RCC 7860 (cell line): ENCODE data around the gene DHX40.
"Not testable (repeated sequence)": the region's sequence is repeated elsewhere in the genome, so short reads cannot be mapped to it uniquely, and the experiment has no call there.

Experiments used
- DNase-seq: peaks from one replicate; pipeline ENCODE4 v3.0.0-alpha.2; 2015; ENCODE audit warnings: low spot score
- FAIRE-seq: peaks from 2 replicates; lab custom pipeline; 2012; peaks lifted over from hg19 to GRCh38; lab: Jason Lieb, UNC

Gene DHX40

DNA sequence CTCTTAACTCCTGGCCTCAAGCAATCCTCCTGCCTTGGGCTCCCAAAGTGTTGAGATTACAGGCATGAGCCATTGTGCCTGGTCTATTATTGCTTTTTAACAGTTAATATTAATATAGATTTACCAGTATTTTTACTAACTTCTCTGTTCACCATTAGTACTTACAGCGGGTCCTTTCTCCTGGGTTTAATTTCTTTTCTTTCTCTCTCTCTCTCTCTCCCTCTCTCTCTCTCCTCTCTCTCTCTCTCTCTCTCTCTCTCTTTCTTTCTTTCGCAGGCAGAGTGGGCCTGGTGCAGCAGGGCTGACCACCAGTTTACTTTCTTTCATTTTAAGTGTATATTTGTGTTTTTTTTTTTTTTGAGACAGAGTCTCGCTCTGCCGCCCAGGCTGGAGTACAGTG, 14.7 kb upstream of the DHX40 start:
- DNase-seq (no peak), FAIRE-seq (no peak)

DNA sequence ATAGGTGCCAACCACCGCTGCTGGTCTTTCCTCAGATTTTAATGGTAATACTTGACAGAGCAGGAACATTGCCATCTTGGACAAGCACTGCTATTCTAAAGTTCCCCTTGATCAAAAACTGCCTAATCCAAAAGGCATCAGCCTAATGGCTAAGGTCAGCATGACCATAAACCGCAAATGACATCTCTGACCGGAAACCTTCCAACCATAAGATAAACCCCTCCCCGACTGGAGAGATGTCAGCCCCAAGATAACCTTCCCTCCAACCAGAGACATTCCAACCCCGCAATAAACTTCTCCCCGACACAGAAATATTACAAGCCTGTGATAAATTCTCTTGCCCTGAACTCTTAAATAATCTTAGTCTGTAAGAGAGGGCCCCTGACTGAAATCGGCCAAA, 7.4 kb upstream of the DHX40 start:
- FAIRE-seq (peak; percentile 92), DNase-seq (peak; percentile 73)

DNA sequence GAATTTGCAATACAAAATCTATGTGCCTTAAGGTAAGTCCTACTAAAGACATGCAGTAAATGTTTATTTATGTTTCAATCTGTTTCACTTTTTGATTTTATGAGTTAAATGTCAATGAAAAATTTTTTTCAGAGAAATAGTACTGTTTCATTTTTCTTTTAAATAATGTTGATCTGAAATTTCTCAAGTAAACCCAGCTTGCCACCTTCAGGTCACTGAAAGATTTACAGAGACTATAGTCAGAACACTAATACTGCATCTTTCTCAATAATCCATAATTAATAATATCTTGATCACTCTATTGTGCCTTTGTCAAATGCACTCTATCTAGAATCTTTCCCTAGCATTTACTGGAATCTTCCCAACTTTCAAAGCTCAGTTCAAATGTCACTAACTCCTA, 6.5 kb upstream of the DHX40 start:
- FAIRE-seq (peak; percentile 54), DNase-seq (no peak)

DNA sequence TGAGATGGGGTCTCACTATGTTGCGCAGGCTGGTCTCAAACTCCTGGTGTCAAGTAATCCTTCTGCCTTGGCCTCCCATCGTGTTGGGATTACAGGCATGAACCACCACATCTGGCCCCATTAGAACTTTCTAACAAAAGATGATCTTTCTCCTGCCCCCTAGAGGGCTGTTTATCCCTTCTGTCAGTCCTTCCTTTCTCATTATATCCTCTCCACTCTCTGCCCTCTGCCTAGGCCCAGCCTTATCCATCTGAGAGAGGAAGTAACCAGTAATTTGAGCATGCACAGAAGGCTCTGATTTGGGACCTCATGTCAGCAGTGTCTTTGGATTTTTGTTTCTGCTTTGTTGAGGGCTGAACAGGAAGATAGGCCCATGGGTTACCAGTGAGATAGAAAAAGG, 4.4 kb upstream of the DHX40 start:
- DNase-seq = no peak
- no peak for FAIRE-seq

DNA sequence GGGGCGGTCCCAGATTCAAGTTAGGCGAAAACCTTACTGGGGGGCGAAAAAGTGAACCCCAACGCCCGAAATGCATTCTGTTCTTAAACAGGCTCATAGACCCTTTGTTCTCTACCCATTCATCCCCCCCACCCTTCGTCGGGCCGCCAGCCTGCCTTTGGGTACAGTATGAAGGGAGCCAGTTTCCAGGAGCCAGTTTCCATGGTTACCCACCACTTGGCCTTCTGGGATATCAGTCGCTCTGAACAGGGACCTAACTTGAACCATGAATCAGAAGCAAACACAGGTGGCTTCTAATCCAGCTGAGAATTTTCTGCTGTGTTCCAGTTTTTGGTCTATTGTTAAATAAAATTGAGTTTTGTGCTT, 532 bp downstream of the DHX40 start:
- no peak for FAIRE-seq

DNA sequence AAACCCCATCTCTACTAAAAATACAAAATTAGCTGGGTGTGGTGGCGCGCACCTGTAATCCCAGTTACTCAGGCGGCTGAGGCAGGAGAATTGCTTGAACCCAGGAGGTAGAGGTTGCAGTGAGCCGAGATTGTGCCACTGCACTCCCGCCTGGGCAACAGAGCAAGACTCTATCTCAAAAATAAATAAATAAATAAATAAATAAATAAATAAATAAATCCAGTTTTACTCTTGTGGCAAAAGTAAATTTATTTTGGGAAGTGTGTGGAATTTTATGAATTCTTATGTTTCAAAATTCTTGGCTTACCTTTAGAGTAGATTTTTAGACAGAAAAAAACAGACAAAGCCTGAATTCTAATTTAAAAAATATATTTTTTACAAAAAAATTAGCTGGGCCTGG, 3.7 kb downstream of the DHX40 start:
- not testable (repeated sequence) for FAIRE-seq, DNase-seq

More for the DNA sequence above, 532 bp downstream of the DHX40 start:
- peak; percentile 68 for DNase-seq

DNA sequence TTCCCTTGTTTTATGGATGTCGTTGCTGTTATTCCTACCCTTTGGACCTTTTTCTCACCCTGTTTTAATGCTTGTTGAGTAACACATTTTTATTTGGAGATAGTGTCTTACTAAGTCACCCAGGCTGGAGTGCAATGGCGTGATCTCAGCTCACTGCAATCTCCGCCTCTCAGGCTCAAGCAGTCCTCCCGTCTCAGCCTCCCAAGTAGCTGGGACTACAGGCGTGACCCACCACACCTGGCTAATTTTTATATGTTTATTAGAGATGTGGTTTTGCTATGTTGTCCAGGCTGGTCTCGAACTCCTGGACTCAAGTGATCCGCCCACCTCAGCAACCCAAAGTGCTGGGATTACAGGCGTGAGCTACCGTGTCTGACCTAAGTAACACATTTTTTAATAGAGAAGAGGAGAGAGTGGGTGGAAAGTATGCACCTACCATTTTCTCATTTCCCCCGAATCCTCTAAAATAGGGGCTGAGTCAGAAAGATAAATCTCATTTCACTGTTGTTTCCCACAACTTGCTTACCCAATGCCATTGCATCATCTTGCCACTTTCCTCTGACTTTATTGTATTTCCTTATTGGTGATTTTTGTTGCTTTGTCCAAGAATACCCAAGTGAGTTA, 7.0 kb downstream of the DHX40 start:
- no peak for FAIRE-seq
- DNase-seq = no peak

DNA sequence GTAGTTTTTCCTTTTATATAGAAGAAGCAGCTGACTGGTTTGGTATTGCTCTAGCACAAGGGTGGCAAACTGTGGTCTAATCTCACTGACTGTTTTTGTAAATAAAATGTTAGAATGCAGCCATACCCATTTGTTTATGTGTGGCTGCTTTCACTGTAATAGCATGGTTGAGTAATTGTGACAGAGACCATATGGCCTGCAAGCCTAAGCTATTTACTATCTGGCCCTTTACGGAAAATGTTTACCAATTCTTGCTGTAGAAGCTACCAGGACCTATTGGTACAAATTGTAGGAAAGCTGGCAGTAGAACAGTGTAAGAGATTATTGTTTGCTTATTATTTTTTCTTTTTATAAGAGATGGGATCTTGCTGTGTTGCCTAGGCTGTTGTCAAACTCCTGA, 18.8 kb downstream of the DHX40 start:
- not testable (repeated sequence) for FAIRE-seq, DNase-seq

DNA sequence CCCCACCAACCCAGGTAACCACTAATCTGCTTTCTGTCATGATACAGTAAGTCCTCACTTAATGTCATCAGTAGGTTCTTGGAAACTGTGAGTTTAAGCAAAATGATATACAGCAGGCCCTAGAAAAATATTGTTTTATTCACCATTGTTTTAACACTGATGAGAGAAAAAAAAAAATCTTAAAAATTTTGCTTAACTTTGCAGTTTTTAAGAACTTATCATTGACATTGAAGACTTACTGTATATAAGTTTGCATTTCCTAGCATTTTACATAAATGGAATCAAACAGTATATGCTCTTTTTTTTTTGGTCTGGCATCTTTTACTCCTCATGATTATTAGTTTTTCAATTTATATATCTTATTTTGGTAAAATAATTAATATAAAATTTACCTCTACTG, 34.8 kb downstream of the DHX40 start:
- FAIRE-seq (no peak), DNase-seq (no peak)

DNA sequence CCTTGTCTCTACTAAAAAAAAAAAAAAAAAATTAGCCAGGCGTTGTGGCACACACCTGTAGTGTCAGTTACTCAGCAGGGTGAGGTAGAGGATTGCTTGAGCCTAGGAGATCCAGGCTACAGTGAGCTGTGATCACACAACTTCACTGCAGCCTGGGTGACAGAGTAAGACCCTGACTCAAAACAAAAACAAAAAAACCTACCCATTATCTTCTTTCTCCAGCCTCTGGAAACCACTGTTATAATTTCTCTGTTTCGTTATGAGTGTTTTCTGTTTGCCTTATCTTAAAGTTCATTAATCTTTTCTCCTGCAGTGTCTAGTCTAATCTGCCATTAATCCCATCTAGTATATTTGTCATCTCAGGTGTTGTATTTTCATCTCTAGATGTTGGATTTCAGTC, 35.7 kb downstream of the DHX40 start:
- DNase-seq (no peak), FAIRE-seq (no peak)

DNA sequence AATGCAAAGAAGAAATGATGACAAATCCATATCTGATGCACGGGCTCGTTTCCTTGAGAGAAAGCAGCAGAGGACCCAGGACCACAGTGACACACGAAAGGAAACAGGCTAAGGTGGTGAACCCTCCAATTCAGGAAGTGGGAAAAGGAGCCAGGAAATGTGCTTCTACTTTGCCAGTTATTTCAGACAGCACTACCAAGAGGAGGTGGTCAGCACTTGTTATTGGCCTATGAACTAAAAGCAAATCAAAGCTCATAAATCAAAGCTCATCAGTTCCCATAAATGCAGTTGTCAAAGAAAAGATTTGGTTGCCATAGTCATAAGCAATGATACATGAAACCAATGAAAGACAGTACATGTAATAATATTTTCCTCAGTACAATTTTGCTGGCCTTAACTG, 41.7 kb downstream of the DHX40 start:
- DNase-seq (no peak), FAIRE-seq (no peak)

DNA sequence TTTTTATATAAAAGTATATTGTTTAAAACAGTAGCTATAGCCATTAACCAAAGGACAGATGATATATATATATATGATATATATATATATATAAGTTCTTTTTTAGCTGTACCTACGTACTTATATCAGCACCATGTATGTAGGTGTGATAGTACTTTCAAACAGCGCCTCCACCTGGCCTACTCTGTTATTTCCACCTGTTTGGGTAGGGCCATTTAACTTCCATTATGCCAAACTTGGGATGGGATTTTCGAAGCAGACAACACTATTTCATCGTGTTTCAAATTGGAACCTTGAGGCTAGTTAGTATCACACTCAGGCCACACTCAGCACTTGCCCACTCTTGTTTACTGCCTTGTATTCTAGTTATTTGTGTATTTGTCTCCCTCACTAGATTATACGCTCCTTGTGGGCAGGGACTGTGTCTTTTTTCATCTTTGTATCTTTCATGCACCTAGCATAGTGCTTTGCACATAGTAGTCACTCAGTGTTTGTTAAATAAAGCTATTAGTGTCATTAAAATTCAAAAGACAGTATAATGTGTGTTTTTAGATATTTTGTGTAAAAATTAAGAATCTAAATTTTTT, 42.5 kb downstream of the DHX40 start:
- no peak for DNase-seq
- peak; percentile 28 for FAIRE-seq

DNA sequence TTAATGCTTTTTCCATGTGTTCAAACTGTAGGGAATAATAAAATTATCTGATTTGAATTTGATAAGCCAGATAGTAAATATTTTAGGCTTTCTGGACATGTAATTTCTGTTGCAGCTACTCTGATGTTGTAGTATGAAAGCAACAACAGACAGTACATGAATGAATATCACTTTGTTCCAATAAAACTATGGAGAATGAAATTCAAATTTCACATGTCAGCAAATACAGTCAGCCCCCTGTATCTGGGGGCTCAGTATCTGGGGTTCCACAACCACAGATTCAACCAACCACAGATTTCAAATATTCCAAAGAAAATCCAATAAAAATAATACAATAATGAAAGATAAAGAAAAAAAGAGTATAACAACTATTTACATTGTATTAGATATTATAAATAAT, 46.1 kb downstream of the DHX40 start:
- DNase-seq = no peak
- FAIRE-seq = no peak

DNA sequence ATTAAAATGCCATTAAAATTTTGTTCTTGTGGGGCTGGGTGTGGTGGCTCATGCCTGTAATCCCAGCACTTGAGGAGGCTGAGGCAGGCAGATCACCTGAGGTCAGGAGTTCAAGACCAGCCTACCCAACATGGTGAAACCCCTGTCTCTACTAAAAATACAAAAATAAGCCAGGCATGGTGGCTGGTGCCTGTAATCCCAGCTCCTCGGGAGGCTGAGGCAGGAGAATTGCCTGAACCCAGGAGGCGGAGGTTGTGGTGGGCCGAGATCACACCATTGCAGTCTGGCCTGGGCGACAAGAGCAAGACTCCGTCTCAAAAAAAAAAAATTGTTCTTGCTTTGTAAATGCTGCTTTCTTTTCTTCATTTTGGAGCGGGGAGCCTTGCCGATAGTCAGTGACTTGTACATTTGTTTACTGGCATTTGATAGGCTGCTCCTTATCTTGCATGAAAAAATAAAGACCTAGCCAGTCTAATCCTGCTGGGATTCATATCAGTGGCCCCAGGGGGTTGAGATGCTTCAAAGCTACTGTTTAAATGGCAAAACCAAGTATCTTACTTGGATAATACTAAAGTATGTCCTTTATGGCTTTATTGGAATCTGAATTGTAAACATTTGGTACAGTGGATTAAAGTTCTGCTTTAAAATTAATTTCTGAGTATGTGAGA, 51.0 kb downstream of the DHX40 start:
- FAIRE-seq = no peak
- DNase-seq = no peak

DNA sequence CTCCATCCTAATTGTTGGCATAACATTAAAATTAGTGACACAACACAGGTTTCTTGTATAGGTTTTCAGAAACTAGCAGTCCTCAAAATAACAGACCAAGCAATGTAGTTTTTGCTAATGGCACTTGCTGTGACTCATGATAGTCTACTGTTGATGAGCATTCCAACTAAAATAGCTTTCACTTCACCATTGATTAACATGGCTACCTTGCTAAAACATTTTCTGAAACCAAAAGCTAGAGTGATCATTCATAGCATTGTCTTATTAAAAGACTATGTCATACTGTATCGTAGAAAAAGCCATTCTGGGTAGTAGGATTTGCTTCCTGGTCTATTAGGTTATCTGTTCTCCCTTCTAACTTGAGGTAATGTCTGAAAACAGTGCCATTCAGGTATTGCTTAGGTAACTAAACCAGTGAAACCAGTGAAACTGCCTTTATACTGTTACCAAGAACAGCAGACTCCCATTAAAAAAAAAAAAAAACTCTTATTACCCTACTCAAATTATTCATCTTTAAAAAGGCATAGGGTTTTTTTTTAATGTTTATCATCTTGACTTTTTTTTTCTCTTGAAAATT, 51.8 kb downstream of the DHX40 start:
- FAIRE-seq (no peak), DNase-seq (no peak)

DNA sequence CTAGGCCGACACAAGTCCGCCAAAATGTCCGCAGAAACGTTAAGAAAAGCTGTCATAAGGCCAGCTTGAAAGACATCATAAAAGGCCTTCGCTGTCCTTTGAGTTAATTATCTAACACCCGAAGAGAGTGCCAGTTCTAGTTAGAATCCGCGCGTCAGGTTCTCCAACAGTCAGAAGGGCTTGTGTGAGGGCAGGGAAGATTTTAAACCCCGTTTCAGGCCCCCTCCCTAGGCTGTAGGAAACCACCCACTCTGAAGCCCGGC, 53.6 kb downstream of the DHX40 start:
- no peak for DNase-seq
- no peak for FAIRE-seq

DNA sequence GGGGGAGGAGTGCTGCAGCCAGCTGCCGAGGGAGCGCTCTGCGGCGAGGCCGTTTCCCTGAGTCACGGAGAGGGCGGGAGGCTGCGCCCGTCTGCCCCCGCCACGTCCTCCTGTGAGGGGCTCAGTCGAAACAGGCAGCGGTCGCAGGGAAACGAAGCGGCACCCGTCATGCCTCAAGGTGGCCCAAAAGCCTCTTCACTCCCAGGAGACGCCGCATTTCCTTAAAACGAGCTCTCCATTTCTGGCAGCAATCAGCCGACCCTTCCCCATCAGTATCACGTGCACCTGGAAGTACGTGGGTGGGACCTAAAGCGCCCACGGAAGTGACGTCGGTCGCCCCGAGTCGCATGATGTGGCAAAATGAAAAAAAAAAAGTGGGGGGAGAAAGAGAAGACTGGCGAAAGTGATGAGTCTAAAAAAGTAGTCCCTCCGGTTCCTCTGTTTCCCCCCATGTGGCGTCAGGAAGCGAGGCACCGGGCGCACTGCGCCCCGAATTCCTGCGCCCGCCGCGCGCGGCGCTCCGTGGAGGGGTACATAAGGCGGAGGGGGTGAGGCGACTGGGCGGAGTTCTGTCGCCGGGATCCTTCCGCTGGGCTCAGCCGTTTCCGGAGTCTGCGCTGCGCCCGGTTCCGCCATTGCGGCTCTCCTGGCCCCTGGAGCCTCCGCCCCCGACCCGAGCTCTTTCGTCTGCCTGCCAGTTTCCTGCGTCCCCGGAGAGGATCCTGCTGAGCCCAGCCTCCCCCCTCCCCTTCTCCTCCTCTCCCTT, 54.1 kb downstream of the DHX40 start, which contains the start of gene CLTC:
Gene CLTC, plus strand, starts transcription at position 598 of the 766 bp plus-strand sequence. CDS start 237 bp downstream, outside the sequence.
- peak; percentile 83 for DNase-seq
- FAIRE-seq = peak; percentile 4

DNA sequence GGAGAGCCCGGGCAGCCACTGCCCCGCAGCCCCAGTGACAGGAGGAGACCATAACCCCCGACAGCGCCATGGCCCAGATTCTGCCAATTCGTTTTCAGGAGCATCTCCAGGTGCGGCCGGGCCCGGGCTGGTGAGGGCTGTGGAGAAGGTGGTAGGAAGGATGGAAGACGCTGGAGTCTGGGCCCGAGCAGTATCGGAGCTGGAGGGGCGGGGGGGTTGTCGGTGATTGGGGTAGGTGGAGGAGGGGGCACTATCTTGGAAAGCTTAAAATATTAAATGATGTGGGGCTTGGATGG, 54.6 kb downstream of the DHX40 start:
- FAIRE-seq = no peak
- no peak for DNase-seq

DNA sequence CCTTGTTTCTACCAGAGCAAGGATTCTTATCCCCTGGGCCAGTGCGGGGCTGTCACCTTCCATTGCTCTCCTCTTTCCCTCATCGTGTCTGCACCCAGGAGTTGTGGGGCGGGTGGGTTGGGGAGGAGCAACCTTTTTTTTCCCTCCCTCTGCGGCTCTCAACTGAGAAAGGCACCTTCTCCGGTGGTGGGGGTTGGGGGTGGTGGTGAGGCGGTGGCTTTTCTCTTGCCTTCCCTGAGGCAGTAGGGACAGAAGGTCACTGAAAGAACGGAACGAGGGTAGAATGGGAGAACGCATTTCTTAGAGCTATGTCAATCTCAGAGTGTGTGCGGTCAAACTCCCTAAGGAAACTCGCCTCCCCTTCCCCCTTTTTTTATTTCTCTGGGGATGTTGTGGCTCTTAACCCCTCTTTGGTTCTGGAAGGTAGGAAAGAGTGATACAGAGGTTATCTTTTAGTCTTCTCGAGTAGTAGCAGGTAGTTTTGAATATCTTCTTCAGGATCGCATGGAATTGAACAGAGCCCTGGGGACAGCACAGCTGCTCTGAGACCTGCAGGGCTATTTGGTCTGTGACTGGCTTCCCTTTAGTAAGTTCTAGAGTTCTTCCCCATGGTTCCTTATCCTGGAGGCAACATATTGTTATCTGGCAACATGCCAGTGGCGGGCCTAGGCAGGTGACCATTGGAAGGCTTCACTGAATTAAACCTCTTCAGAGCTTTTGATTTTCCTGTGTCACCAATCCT, 55.3 kb downstream of the DHX40 start:
- FAIRE-seq (no peak), DNase-seq (peak; percentile 42)

DNA sequence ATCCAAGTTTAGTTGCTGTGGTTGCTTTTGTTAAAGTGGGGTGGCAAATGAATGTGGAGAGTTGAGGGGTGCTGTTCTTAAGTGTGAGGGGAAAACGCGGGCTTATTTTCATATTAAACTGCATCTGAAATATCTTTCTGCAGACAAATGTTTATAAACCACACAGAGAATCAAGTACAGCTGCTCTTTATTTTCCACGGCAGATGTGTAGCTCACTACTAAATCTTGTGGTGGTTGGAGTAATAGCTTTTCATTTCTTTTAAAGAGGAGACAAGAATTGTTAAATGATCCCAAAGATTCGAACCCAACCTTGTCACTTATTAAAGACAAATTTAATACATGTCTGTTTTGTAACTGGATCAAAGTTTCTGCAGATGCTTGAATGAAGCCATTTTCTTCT, 56.4 kb downstream of the DHX40 start:
- FAIRE-seq (no peak), DNase-seq (no peak)

DNA sequence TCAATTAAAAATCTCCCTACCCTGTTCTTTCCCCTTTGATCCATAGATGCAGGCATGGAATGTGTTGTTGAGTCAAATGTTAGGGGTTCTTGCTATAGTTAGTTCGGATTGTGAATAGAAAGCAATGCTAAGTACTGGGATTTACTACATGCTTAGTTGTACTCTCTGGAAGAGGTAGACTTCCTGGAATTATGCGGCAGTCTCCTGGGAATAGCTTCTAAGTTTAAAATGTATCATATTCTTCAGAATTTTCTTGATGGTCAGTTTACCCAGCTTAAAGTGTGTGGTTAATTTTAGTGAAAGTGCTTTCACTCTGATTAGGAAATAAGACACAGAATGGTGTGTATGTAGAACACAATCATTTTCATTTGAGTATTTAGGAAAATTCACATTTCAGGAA, 57.7 kb downstream of the DHX40 start:
- DNase-seq (no peak), FAIRE-seq (no peak)
